HG03280 (cell line): ENCODE measurements around the gene PRDM1.
A peak's percentile ranks its signal among the peaks of the same experiment; 100 is the strongest.
"Not testable (repeated sequence)": the region's sequence is repeated elsewhere in the genome, so short reads cannot be mapped to it uniquely, and the experiment has no call there.

ENCODE experiments used
- ATAC-seq: cut with Tn5 transposase; IDR thresholded peaks from one replicate; pipeline ENCODE4 v1.9.1; 2021; ENCODE audit warnings: mild to moderate bottlenecking, moderate library complexity; ENCODE audit not compliant: unreplicated experiment

PRDM1 gene

DNA sequence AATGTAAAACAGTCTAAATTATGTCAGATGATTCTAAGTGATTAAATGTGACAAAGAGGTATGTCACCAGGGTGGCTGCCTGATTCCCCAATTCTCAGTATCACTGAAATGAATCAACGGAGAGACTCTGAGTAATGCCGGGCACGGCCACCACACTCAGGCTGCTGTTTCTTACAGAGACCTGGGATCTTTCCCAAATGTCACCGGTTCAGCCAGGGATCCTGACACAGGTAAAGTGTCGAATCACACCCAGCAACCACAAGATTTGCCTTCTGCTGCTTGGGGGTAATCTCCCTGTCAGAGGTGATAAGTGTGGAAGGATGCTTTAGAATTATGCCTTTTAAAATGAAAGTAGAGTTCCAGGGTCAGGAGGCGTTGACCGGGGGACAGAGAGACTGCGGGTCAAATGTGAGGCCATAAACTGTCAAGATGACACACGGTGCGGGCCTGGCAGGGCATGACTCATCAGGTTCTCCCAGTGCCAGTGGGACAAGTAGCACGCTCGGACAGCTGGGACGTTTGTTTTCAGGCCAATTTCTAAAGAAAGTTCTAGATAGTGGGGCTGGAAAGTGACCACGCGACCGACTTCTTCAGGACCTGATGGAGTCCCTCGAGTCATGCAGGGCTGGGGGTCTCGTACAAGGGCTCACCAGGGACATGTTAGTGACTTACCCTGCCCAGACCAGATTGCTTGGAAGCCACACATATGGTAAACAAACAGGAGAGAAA, 48.9 kb downstream of the PRDM1 start:
- ATAC-seq, result no peak

DNA sequence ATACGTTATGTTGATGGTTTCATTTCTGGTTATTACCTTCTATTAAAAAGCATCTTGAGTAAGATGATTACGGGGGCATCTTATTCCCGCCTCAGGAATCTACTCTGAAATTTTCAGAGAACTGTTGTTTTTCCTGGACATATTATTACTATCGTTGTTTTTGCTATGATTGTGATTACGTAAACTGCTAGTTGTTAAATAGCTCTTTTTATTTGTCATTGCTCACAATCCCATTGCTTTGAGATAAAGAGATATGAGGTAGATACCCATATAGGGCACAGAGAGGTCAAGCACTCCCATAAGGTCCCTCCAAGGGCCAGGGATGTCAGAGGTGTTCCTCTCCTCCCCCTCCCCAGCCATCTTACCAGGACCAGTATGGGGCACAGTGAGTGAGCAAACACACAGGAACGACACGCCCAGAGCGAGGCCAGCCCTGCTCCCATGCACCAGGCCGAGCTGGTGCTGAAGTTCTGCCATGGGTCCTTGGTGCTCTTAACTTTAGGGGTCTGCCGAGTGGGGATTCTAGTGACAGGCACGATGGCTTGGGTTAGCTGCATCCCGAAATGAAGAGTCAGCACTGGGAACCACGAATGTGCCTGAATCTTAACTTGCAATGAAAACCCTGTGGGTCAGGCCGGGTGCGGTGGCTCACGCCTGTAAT, 49.9 kb downstream of the PRDM1 start:
- no peak for ATAC-seq

DNA sequence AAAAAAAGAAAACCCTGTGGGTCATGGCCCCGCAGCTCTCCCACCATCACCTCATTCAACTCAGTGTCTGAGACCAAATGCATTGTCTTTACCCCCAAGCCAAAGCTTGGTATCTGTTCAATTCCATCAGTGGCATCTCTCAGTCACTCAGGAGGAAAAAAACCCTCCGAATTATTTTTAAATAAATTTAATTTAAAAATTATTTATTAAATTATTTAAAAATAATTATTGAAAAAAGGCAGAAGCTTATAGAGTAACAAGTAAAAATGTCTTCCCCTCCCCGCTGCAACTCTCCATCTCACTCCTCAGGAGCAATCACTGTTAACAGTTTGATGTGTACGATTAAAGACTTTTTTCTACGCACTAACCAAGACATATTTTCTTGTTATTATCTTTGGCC, 50.7 kb downstream of the PRDM1 start:
- no peak for ATAC-seq

DNA sequence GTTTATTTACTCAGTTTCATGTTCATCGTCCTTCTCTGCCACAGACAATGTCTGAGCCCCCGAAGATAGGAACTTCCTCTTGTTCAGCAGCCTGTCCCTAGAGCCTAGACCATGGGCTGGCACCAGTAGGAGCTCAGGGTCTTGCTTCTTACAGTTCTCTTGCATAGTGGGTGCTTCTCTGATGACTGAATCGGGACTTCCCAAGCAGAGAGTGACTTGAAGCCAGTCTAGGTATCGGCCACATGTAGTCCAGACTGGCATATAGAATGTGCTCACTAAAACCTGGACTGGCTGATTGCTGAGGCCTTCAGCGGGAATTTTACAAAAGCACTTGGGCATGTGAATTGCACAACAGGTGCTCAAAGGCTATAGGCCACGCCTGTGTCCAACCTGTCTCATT, 52.0 kb downstream of the PRDM1 start:
- ATAC-seq, result no peak

DNA sequence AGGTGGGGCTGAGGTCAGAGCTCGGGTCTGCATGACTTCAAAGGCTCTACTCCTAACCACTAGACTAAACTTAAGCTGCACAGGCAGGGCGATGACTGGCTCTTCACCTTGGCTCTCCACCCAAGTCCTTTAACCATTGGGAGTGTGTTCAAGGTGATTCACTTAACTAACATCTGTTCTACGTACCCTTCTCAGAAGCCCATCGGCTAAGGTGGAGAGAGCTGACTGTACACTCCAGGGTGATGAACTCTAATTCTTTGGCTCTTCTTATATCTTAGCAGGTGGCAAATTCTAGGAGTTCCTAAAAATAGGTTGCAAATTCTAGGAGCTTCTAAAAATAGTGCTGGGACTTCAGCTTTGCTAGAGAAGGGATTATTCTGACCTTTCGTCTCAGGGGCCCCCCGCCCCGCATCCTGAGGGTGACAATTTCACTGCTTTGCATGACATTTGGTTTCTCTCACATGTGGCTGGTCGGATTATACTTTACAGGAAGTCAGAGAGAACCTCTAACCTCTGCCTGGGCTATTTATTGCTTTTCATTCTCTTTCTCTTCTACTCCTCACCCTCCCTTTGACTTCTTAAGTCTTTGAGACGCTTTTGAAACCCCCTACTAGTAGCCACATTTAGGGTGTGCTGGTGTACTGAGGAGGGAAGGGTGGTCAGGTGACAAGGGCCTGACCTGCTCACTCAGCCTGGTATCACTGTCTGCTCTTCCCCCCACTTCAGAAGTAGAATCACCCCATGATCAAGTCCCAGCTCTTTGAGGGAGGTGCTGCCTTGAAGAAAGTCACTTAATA, 55.5 kb downstream of the PRDM1 start:
- peak; percentile 73 for ATAC-seq

DNA sequence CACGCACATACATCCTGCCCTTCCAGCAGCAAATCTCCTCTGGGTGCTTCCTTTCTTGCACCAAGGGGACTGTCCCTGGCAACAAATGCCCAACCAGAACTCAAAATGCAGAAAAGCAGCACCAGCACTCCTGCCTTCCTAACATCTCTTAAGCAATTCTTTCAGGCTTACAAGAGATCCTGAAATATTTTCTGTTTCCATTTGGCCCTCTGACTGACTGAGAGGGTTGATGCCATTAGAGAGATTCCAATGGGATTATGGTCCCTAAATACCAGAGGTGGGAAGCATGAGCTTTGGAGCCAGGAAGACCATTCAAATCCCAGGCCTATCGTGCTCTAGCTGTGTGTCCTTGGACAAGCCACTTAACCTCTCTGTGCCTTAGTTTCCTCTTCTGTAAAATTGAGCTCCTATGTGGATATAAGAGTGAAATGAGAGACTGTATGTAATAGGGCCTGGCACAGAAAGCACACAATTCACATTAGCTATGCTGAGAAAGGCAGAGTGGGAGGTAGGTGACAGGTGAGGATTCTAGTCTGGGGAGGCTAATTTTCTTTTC, 56.8 kb downstream of the PRDM1 start:
- ATAC-seq, result no peak

DNA sequence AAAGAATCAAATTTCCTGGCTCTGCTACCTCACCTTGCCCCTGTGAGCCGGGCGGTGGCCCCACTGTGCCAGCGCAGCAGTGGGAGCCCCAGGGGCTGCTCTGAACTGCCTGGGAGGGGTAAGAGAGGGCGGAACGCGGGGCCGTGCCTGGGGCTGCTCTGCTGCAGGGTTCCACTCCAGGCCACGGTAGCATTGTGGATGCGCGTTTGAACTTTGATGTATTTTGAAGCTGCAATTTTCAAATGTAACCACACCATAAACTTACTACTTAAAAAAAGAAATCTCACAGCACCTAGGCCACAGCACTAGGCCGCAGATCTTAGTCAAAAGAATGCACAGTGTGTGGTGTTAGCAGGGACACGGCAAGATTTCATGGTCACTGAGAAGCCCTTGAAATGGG, 57.5 kb downstream of the PRDM1 start:
- no peak for ATAC-seq

DNA sequence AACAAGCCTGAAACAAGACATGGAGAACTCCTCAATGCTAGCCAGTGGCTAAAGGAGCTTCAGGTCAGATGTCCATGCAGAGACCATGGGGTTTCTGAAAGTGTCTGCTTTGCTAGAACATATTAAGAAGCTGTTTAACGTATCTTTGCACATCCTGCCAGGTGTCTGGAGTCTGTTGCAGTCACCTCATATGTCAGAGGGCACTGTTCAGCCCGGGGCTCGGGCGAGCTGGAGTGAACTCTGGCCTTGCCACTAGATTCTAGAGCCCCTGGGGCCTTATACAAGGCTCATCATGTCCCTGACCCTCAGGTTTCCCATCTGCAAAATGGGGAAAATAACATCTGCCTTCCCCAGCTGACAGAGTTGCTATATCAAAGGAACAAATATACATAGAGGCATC, 59.0 kb downstream of the PRDM1 start:
- peak; percentile 19 for ATAC-seq

DNA sequence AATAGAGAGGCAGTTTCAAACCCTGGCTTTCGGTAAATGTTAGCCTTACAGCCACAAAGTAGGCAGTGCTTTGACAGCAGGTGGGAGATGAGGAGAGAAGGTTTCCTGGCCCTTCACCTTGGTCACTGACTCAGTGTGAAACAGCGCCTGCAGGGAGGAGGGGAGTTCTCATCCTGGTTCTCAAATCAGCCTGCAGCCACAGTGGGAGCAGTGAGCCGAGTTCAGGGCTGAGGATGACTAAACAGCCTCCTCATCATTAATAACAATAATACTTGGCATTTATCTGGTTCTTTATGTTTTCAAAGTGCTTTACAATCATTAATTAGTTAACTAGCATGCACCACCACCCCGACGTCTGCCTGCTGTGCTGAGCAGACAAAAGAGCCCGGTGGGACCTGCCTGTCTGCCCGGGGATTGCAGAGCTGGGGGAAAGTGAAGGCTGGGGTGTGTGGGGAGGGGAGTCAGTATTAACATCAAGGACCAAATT, 59.6 kb downstream of the PRDM1 start:
- ATAC-seq, result no peak

DNA sequence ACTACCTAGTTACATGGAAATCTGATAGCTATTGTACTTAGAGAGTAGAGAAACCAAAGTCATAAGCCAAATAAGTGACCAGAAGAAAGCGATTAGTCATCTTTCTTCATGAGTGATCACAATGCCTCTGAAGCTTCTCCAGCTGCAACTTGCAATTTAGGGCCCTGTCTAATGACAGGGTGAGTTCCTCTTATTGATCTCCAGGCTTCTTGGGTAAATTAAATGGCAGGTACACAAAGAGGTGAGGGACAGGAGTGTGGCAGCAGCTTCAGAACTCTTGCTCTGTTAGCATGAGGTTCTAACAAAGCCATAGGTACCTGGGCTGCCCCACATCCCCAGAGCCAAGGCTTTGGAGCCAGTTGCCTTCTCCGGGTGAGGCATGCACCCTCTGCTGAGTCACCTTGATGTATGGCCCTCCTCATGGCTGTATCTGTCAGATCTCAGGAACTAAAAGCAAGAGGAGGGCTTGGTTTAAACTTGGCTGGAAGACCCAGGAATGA, 60.8 kb downstream of the PRDM1 start:
- peak; percentile 38 for ATAC-seq

DNA sequence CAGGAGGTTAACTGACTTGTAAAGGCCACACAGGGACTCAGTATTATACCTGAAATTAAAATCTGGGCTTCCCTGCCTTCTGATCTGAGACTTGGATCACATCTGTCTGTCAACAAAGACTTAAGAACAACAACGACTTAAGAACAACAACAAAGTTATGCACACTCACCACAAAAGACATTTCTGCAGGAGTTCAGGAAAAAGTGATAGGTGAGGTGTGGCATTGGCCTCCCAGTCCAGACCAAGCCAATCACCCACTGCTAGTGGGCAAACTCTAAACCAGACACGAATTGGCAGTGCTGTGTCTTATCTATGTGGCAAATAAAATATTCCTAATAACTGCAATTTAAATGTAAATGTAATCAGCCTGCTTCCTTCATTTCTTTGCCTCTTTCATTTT, 61.3 kb downstream of the PRDM1 start:
- ATAC-seq, result no peak

DNA sequence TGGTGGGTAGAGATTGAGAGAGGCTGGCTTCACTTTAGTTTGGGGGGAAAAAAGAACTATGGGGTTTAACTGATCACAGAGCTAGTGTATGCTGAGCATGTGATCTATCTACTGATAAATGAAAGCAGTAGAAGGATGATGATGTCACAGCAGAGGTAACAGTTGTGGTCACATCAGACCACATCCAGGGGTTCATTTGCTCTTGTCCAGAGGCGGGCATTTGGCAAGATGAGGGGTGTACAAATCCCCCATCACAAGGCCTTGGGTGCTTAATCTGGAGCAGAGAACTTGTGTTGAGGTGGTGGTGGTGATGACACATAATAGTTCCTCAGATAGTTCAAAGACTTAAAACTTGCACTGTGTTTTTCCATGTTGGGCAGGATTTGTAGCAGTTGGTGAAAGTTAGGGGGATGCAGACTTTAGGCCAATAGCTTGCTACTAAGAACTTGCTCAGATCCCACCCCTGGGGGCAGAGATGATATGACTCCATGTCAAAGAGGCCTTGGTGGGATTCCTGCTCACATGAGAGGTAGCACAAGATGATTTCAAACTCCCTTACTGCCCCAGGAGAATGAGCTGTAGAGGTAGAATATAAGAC, 63.4 kb downstream of the PRDM1 start:
- no peak for ATAC-seq

DNA sequence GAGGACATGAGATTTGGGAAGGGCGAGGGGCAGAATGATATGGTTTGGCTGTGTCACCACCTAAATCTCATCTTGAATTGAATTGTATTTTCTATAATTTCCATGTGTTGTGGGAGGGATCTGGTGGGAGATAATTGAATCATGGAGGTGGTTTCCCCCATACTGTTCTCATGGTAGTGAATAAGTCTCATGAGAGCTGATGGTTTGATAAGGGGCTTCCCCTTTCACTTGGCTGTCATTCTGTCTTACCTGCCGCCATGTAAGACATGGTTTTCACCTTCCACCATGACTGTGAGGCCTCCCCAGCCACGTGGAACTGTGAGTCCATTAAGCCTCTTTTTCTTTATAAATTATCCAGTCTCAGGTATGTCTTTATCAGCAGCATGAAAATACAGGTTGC, 66.3 kb downstream of the PRDM1 start:
- not testable (repeated sequence) for ATAC-seq

DNA sequence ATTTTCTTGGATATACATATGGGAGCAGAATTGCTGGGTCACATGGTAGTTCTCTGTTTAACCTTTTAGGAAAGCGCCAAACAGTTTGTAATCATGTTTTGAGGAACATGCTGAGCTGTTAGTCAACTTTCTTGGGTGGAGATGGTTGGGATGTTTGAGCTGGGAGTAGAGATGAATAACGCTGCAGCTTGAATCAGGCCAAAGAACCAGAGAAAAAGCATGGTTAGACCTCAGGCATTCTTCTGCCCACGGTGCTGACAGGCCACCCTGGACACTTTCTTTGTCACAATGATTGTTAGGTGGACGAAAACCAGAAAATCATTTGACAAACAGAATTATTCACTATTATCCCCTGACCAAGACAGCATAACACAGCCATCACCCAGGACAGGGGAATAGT, 66.8 kb downstream of the PRDM1 start:
- no peak for ATAC-seq

DNA sequence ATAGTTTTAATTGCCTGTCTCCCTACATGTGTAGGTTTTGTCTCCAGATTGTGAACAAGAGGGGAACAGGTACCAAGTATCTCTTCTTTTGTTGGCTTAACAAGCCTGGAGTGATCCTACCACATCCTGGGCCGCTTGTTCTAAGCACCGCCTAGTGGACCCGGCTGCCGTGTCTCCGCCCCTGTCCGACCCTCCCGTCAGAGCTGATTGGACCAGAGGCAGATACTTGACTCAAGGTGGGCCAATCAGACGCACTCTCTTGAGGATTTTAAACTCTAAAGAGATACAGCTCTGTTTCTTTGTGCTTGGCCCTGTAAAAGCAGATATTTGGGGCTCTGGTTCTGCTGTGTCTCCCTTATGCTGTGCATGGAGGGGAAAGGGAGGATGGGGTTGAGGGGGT, 68.2 kb downstream of the PRDM1 start:
- no peak for ATAC-seq

DNA sequence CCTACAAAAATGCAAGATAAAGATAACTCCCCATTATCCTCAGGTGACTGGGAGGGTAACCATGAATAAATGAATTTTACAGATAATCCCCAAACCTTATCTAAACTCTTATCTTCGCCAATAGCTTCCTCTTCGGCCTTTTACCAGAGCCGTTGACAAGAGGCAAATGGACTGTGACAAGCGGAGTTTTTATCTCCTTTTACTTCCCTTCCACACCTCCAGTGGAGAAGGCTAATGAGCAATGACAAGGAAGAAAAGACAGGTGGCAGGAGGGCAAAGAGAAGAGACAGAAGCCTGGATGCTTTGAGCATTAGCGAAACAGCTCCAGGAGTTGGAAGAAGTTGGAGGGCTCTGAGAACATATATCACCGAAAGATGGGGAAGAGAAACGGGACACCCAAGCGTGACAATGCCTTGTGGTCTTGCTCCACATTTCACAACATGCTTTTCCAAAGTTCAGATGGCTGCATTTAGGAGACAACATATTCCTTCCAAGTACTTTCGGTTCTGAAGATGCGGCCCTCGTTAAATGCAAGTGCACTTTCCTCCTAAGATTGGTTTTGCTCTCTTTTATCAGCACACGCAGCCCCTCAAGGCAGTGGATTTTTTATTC, 69.2 kb downstream of the PRDM1 start:
- no peak for ATAC-seq

DNA sequence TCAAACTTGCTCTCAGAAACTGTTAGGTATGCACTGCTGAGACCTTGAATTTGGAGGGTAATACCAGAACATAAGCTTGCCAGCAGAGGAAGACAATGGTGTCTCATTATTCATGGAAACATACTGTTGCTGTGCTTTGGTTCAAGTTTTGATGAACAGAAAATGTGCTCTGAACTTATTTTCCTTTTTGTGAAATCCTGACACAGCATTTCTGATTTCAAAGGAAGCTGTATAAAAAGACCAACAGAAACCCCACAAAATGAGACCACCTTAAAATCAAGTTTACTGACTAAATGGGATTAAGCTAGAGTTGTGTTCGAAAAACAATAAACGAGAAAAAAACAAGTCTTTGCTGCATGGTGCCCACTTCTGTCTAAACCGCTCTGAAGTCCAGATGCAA, 70.3 kb downstream of the PRDM1 start:
- no peak for ATAC-seq

DNA sequence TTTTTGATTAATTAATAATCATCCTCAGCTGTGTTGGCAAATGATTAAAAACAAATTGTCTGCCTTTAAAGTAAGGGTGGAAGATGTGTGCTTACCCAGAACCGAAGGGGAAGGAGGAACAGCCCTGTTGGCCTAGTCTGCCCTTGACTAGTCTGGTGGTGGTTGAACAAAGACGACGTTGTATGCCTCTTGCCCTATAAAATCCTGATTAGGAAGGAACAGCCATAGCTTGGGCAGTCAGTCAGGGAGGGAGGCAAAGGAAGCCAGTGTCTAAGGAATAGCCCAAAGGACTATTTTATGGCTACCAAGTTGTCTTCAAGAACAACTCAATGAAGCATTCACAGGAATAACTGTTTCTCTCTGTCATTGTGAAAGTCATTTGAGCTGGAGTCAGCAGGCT, 70.7 kb downstream of the PRDM1 start:
- no peak for ATAC-seq

DNA sequence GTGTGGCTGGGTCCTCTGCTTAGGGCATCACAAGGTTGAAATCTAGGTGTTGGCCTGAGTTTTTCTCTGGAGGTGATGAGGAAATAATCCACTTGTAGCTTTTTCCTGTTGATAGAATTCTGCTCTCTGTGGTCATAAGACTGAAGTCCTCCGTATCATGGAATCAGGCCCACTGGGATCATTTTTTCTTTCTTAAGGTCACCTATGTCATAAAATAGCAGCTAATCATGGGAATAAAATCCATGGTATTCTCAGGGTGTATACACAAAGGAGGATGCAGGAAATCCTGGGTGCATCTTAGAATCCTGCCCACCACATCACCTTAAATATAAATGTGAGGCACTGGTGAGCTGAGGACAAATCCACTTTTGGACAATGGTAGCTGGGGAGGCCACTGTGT, 72.7 kb downstream of the PRDM1 start:
- ATAC-seq, result no peak
